Activated CD4-positive, alpha-beta T cell treated with anti-CD3 and anti-CD28 coated beads for 1 hour (primary cell): ENCODE measurements around the gene WFDC5.
"Not testable (repeated sequence)": the region's sequence is repeated elsewhere in the genome, so short reads cannot be mapped to it uniquely, and the experiment has no call there.

Source experiments
- DNase-seq: peaks from one replicate; pipeline ENCODE4 v3.0.0-alpha.2; 2020

The WFDC5 gene

GRCh38 chr20:45087097-45087790 is 27.7 kb downstream of the WFDC5 start:
- no peak for DNase-seq

- no peak for DNase-seq
Observed at GRCh38 chr20:45085867-45086266, 29.1 kb downstream of the WFDC5 start.

DNA sequence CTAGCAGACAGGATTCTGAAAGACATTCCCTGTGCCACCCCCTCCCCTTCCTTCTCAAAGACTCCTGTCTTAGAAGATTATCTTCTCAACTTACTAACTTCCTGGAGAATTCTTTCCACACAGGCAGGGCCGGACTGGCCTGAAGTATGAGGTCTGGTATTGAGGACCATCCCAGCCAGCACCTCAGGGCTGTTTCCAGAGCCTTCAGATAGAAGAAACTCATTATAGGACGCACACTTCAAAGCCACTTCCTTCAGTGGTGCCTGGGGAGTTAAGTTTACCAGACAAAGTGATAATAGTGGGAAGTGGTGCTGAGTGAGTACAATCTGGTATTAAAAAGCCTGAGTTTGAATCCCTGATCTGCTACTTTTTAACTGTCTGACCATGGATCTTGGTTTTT is 29.7 kb downstream of the WFDC5 start:
- no peak for DNase-seq

DNA sequence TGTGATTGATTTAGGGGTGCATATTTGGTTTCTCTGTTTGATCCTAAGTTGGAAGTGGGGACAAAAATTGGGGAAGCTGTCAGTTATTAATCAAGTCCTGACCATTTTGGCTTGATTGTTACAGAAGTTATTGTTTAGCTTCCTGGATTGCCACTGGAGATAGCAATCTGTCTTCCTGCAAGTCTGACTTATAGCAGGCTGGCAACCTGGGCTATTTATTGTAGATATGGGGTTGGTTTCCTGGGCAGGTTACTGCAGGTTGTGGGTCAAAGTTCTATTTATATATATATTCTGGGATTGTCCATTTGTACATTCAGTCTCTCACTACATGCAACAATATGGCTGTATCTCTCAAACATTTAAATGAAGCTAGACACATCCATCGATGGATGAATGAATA is 31.8 kb downstream of the WFDC5 start:
- no peak for DNase-seq

- no peak for DNase-seq
Observed at GRCh38 chr20:45082468-45082867, 32.5 kb downstream of the WFDC5 start.

DNA sequence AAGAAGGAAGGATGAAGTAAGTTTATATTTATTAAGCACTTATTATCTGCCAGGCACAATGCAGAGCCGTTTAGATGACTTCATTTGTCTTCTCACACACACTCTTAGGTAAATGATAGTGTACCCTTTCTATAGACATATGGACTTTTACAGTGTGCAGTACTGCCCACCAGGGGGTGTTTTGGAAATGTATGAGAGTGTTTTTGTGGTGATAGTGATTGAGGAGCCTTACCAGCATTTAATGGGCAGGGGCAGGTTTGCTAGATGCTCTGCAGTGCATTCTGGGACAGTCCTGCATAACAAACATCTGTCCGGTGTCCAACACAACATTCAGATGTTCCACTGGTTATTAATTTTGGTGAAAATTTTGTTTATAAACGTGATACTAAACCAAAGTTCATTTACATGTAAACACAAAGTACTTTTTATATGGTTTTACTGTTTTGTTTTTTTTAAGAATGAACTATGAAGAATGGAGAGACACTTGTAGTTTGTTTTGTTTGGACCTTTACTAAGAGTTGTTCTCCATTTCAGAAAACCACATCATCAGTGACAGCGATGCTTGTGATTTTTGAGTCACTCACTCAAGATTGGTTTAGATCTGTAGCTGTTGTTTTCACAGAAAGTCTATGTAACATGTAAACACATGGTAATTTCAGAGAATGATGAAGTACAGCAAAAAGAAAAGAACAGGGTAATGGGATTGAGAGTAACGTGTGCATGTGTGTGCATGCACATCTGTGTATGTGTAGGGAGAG is 33.9 kb downstream of the WFDC5 start:
- DNase-seq: no peak

DNA sequence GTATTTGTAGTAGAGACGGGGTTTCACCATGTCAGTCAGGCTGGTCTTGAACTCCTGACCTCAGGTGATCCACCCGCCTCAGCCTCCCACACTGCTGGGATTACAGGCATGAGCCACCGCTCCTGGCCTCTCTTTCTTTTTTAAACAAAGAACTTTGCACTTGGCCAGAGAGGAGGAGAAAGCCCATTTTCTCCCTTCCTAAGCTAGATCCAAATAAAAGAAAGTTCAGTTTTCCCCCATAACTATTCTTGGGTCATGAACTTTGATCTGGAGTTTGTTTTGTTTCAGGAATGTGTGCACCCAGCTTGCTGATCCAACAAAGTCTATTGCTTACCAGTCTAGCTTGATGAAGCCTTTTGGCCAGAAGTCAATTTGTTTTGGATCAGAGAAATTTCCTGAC is 37.4 kb downstream of the WFDC5 start:
- DNase-seq: no peak

- DNase-seq: no peak
Observed at GRCh38 chr20:45073221-45073620, 41.8 kb downstream of the WFDC5 start.

GRCh38 chr20:45072066-45072465 is 42.9 kb downstream of the WFDC5 start:
- DNase-seq: no peak

GRCh38 chr20:45070932-45071632 is 43.9 kb downstream of the WFDC5 start:
- DNase-seq: no peak

GRCh38 chr20:45069261-45069660 is 45.7 kb downstream of the WFDC5 start:
- no peak for DNase-seq

DNA sequence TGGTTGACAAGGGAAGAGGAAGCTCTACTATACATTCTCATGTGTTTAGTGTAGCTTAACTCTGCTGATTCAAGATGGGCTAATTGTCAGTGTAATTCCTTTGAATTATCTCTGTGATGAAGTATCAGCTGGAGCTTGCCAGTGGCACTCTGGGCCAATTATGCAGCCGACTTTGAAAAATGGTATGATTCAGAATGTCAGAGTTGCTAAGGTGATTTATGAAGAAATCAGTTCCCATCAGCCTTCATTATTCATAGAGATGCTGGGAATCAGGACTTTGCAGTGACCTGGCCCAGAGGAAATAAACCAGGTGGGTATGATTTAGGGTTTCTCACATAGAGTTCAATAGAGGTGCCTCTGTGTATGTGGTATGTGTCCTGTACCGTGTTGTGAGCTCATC is 47.4 kb downstream of the WFDC5 start:
- DNase-seq: no peak

DNA sequence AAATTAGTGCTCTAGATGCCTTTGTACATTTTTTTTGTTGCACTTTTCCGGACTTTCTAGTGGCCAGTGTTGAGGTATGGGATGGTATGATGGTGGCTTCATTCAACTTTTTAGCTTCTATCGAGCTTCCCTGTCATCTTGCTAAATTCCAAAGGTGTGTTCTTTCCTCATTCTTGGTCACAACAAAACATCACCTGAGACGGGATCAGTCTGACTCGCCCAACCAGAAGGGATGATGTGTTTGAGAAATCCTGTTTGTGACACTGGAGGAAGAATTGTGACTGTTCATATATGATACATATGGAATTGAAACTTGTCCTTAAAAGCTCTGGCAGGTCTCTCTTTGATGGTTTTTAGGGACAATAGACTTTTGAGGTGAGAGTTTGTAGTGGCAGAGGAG is 47.9 kb downstream of the WFDC5 start:
- no peak for DNase-seq

GRCh38 chr20:45066372-45066771 is 48.6 kb downstream of the WFDC5 start:
- no peak for DNase-seq

- no peak for DNase-seq
Observed at GRCh38 chr20:45064812-45065211, 50.2 kb downstream of the WFDC5 start.

- not testable (repeated sequence) for DNase-seq
Observed at GRCh38 chr20:45063107-45063506, 51.9 kb downstream of the WFDC5 start.

- no peak for DNase-seq
Observed at GRCh38 chr20:45061244-45061643, 53.7 kb downstream of the WFDC5 start.

DNA sequence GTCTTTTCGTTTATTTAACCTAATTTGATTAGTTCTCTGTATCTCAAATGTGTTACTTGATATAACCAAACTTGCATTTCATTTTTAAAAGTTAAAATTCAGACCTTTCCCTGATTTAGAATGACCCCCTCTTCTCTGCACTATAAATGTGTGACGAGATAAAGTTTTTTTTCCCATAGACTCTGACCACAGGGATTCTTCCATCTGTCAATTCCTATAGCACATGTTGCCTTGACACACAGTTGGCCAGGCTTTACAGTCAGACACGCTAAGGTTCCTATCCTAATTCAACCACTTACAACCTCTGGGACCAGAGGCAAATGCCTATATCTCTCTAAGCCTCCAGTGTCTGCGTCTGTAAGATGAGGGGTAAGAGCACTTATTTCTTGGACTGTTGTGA is 54.7 kb downstream of the WFDC5 start:
- DNase-seq: no peak
